Uterus (tissue), 2 donors: ENCODE measurements around the gene HSD3B7.

Experiments
- CTCF ChIP-seq, 4 experiments: fragments of 200-600 bp in 2 of 4; fragments of 450-650 bp in 2 of 4; sonication (generic) in 2 of 4; IDR thresholded peaks; one replicate each; pipeline ENCODE4 v1.5.1; 2016 to 2019; ENCODE audit warnings: antibody characterized with exemption in 4 of 4, mild to moderate bottlenecking in 2 of 4, moderate library complexity in 1 of 4
- POLR2A ChIP-seq, 2 donors: fragments of 450-650 bp; IDR thresholded peaks; one replicate each; pipeline ENCODE4 v1.6.1; 2016; ENCODE audit warnings: antibody characterized with exemption in 2 of 2, mild to moderate bottlenecking in 1 of 2, moderate library complexity in 1 of 2

GRCh38 chr16:30969246-30969842 is 15.7 kb upstream of the HSD3B7 start:
- TF ChIP-seq CTCF (IDR thresholded peaks at IDR 0.05) (no peak), POLR2A (IDR thresholded peaks at IDR 0.05) (no peak)
